Endothelial cell (in vitro differentiated cells): Measurements from ENCODE around the gene PSMF1. TPM values are rescaled to one million over a fixed set of nuclear protein-coding genes. Genes with fewer than 3 reads are reported as not detected.

Experiments used
- DNase-seq: peaks from one replicate; pipeline ENCODE4 v3.0.0; 2021; ENCODE audit warnings: low spot score
- H3K27ac Mint-ChIP-seq: one replicate; pipeline ENCODE4 v1.8.0; 2021; ENCODE audit warnings: mixed read lengths, inconsistent platforms; ENCODE audit not compliant: unreplicated experiment
- H3K27me3 Mint-ChIP-seq: one replicate; pipeline ENCODE4 v1.8.0; 2021; ENCODE audit warnings: mild to moderate bottlenecking, moderate library complexity, mixed read lengths, inconsistent platforms; ENCODE audit not compliant: unreplicated experiment
- H3K36me3 Mint-ChIP-seq: one replicate; pipeline ENCODE4 v1.8.0; 2021; ENCODE audit warnings: mild to moderate bottlenecking, low read depth, mixed read lengths, inconsistent platforms; ENCODE audit not compliant: unreplicated experiment
- H3K4me1 Mint-ChIP-seq: one replicate; pipeline ENCODE4 v1.8.0; 2021; ENCODE audit warnings: mild to moderate bottlenecking, mixed read lengths, inconsistent platforms; ENCODE audit not compliant: unreplicated experiment
- H3K4me3 Mint-ChIP-seq: one replicate; pipeline ENCODE4 v1.8.0; 2021; ENCODE audit warnings: mild to moderate bottlenecking, mixed read lengths, inconsistent platforms; ENCODE audit not compliant: unreplicated experiment
- H3K9me3 Mint-ChIP-seq: one replicate; pipeline ENCODE4 v1.8.0; 2021; ENCODE audit warnings: mixed read lengths, inconsistent platforms; ENCODE audit not compliant: unreplicated experiment
- total RNA-seq: library from RNA; stranded (reverse); fragmentation: NEBNext Ultra II Directional; extraction: Animal tissue kit (Norgen Biotek cat#: 25700); gene quantifications from one replicate; pipeline ENCODE4 v1.2.1, GENCODE V29; 2021; ENCODE audit not compliant: unreplicated experiment
- TF ChIP-seq, protein P1 (sequence below): fragments of 200-600 bp; sonication (generic); IDR thresholded peaks from one replicate; pipeline ENCODE4 v1.5.0; 2021; ENCODE audit warnings: antibody characterized with exemption; ENCODE audit not compliant: unreplicated experiment

PSMF1 gene
- total RNA-seq, 1 donor from 2014 or later, result 91.7 TPM

DNA sequence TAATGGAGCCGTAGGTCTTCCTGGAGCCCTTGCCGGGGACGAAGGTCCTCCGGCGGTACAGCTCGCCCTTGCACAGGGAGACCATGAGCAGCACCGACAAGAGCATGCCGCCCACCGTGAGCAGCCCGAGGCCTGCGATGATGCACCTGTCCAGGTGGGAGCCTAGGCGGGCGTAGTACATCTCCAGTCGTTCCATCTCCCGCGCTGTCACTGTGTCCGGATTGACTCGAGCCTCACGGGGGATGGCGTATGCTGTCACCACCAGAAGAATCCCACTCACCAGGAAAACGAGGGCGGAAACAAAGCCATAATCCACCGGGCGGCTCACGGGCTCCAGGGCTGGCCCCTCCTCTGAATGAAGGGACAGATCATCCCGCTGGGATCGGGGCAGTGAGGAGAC, 62.5 kb downstream of the PSMF1 start:
- Mint-ChIP-seq H3K27ac (no peak overlapping the region), H3K36me3 (peaks cover 16% of the 10 kb centered on the region), H3K27me3 (peaks cover 12% of the 10 kb centered on the region), H3K4me3 (no peak overlapping the region), H3K4me1 (peaks cover 29% of the 10 kb centered on the region), H3K9me3 (no peaks in the 10 kb centered on the region)
- no peak for DNase-seq
- TF ChIP-seq, protein P1, sequence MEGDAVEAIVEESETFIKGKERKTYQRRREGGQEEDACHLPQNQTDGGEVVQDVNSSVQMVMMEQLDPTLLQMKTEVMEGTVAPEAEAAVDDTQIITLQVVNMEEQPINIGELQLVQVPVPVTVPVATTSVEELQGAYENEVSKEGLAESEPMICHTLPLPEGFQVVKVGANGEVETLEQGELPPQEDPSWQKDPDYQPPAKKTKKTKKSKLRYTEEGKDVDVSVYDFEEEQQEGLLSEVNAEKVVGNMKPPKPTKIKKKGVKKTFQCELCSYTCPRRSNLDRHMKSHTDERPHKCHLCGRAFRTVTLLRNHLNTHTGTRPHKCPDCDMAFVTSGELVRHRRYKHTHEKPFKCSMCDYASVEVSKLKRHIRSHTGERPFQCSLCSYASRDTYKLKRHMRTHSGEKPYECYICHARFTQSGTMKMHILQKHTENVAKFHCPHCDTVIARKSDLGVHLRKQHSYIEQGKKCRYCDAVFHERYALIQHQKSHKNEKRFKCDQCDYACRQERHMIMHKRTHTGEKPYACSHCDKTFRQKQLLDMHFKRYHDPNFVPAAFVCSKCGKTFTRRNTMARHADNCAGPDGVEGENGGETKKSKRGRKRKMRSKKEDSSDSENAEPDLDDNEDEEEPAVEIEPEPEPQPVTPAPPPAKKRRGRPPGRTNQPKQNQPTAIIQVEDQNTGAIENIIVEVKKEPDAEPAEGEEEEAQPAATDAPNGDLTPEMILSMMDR, result no peak

DNA sequence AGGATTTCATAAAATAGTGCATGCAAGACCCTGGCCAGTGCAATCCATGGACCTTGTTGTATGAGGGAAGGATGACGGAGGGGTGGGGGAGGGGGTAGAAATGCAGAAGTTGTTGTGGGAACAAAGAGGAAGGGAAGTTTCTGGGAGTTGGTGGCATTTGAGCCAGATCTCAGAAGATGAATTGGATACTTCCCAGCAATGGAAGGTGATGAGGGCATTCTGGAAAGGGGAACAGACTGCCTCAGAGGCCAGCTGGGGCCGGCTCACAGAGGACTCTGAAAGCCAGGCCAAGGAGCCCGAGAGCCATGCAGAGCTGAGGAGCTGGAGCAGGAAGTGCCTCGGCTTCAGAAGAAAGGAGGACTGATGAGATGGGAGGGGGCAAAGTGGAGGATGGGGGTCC, 63.7 kb downstream of the PSMF1 start:
- peak overlapping the region; percentile 68 for H3K27ac Mint-ChIP-seq
- peaks cover 17% of the 10 kb centered on the region for H3K27me3 Mint-ChIP-seq
- no peak for DNase-seq
- peaks cover 29% of the 10 kb centered on the region for H3K4me1 Mint-ChIP-seq
- TF ChIP-seq, protein P1, result no peak
- H3K9me3 Mint-ChIP-seq, result no peaks in the 10 kb centered on the region
- H3K36me3 Mint-ChIP-seq, result peaks cover 12% of the 10 kb centered on the region
- peak overlapping the region; percentile 37 for H3K4me3 Mint-ChIP-seq

DNA sequence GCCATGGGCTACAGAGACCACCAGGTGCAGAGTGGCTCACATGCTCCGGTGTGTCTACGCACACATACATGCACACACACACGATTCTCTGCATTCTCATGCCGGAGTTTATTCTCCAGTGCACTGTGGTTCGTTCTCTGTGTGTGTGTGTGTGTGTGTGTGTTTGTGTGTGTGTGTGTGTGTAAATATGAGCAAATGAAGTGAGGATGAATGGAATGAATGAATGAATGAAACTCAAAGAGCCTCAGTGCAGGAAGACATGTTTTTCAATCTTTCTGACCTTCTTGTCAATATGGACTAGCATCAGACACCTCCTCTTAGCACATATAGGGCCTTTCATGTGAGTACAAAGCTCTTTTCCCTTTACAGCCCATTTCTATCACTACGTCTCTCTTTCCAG, 64.8 kb downstream of the PSMF1 start:
- H3K27me3 Mint-ChIP-seq, result peaks cover 17% of the 10 kb centered on the region
- H3K4me1 Mint-ChIP-seq, result peaks cover 29% of the 10 kb centered on the region
- TF ChIP-seq, protein P1, result no peak
- H3K4me3 Mint-ChIP-seq, result peak overlapping the region; percentile 97
- no peak overlapping the region for H3K27ac Mint-ChIP-seq
- no peak for DNase-seq
- H3K9me3 Mint-ChIP-seq, result no peaks in the 10 kb centered on the region
- peaks cover 12% of the 10 kb centered on the region for H3K36me3 Mint-ChIP-seq

DNA sequence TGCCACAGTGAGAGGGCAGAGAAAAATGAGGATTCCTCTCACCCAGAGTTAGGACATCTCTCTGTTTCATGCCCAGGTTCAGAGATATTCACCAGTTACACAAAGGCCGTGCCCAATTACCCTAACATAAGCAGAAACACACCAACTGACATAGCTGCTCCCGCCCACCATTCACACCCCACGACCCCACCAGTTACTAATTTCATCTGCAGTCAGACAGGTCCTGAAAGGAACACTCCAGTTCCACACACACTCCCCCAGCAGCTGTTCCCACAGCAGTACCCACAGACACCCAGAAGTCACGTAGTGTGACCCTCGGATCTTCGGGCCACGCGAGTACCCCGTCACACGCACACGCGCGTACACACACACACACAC, 65.8 kb downstream of the PSMF1 start:
- Mint-ChIP-seq H3K27ac (peak overlapping the region; percentile 86), H3K36me3 (peaks cover 12% of the 10 kb centered on the region), H3K9me3 (no peaks in the 10 kb centered on the region), H3K27me3 (peaks cover 17% of the 10 kb centered on the region), H3K4me1 (peaks cover 33% of the 10 kb centered on the region), H3K4me3 (peak overlapping the region; percentile 97)
- TF ChIP-seq, protein P1, result no peak
- DNase-seq, result no peak

DNA sequence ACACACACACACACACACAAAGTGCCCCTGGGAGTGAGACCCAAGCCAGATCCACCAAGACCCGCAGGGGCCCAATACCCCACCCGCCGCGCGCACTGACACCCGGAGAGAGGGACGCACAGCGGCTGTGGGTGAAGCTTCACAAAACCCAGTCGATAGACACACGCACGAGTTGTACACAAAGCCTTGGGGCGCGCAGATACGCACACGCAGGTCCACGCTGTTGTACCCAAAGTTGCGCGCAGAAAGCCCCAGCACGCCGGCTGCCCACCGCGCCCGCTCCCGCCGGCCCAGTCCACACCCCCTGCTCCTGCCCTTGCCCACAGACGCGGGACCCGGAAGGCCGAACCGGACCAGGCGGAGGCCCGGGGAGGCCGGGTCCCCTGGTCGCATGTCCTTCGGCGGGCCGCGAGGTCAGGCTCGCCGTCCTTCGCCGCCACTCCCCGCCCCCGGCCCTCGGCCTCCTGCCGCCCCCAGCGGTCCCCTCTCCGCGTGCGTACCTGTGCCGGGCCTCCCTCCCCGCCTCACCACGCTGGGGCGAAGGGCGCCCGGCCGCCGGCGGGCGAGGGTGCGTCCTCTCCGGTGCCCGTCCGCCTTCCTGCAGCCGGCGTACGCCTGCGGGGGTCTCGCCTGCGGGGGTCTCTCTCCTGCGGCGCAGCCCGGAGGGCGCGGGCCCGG, 66.4 kb downstream of the PSMF1 start, which contains the start of gene TMEM74B:
TMEM74B (minus strand) TSS at position 344 of the 678 bp plus-strand sequence. CDS start 1,180 bp downstream, outside the sequence.
- DNase-seq, result peak; percentile 42
- Mint-ChIP-seq H3K4me3 (peak within 1 kb of the TSS; percentile 97), H3K27me3 (peaks cover 18% of the 10 kb centered on the region), H3K4me1 (peaks cover 34% of the 10 kb centered on the region), H3K9me3 (no peaks in the 10 kb centered on the region), H3K27ac (peak within 1 kb of the TSS; percentile 86), H3K36me3 (peaks cover 9% of the 10 kb centered on the region)
- TF ChIP-seq, protein P1, result no peak
